T-helper 2 cell treated with Interferon-gamma antibody and Interleukin-4, amounts not matched to agents 100 ng/mL and 5 ng/mL, for 36 hours (primary cell): ENCODE results near the gene C10orf90. TPM values are rescaled to one million over a fixed set of nuclear protein-coding genes. Genes with fewer than 3 reads are reported as not detected.

Experiments
- intact Hi-C: fragments of 100-400 bp; cut with micrococcal nuclease; formaldehyde crosslinking; loops from one replicate; pipeline ENCODE4 v1.15.1; 2023
- total RNA-seq: library from RNA; stranded (reverse); gene quantifications from 2 replicates; pipeline ENCODE4 v1.2.3, GENCODE V29; 2022

C10orf90 gene
- total RNA-seq, 1 donor from 2014 or later = not detected

GRCh38 chr10:126585249-126586017, 85.1 kb downstream of the C10orf90 start:
- intact Hi-C loops = no loop called here

- intact Hi-C loops = no loop called here
Measured at GRCh38 chr10:126584836-126585235, 85.7 kb downstream of the C10orf90 start.

GRCh38 chr10:126583552-126584200, 86.8 kb downstream of the C10orf90 start:
- intact Hi-C loops = no loop called here

GRCh38 chr10:126581648-126582046, 88.8 kb downstream of the C10orf90 start:
- intact Hi-C loops = no loop called here

GRCh38 chr10:126580873-126581647, 89.4 kb downstream of the C10orf90 start:
- intact Hi-C loops = no loop called here

GRCh38 chr10:126576336-126576735, 94.2 kb downstream of the C10orf90 start:
- intact Hi-C loops = no loop called here

GRCh38 chr10:126570621-126571602, 99.6 kb downstream of the C10orf90 start:
- intact Hi-C loops = no loop called here

- intact Hi-C loops = no loop called here
Measured at GRCh38 chr10:126570245-126570570, 100.3 kb downstream of the C10orf90 start.

- intact Hi-C loops = no loop called here
Measured at GRCh38 chr10:126569513-126570244, 100.8 kb downstream of the C10orf90 start.

GRCh38 chr10:126568809-126569385, 101.6 kb downstream of the C10orf90 start:
- intact Hi-C loops = no loop called here

- intact Hi-C loops = no loop called here
Measured at GRCh38 chr10:126565871-126566270, 104.6 kb downstream of the C10orf90 start.

- intact Hi-C loops = no loop called here
Measured at GRCh38 chr10:126565441-126565840, 105.1 kb downstream of the C10orf90 start.

- intact Hi-C loops = no loop called here
Measured at GRCh38 chr10:126564326-126564888, 106.1 kb downstream of the C10orf90 start.

- intact Hi-C loops = no loop called here
Measured at GRCh38 chr10:126563361-126563760, 107.1 kb downstream of the C10orf90 start.

GRCh38 chr10:126561921-126562680, 108.4 kb downstream of the C10orf90 start:
- intact Hi-C loops = no loop called here

GRCh38 chr10:126561294-126561920, 109.1 kb downstream of the C10orf90 start:
- intact Hi-C loops = no loop called here

- intact Hi-C loops = no loop called here
Measured at GRCh38 chr10:126558881-126559280, 111.6 kb downstream of the C10orf90 start.

GRCh38 chr10:126551202-126551601, 119.3 kb downstream of the C10orf90 start:
- intact Hi-C loops = no loop called here
